HL-60 (cell line): ENCODE measurements around the gene C12orf56.
A peak's percentile ranks its signal among the peaks of the same experiment; 100 is the strongest.

ENCODE experiments used
- DNase-seq, 2 experiments: peaks; one replicate each; pipeline ENCODE4 v3.0.0-alpha.2; 2010 to 2020; ENCODE audit warnings: low read depth in 1 of 2, low spot score in 1 of 2
- H3K27ac ChIP-seq: fragments of 250-450 bp; sonication (Bioruptor Pico); replicated peaks from 2 replicates; pipeline ENCODE4 v1.5.1; 2020; ENCODE audit warnings: mild to moderate bottlenecking, moderate library complexity
- H3K27me3 ChIP-seq: fragments of 250-450 bp; sonication (Bioruptor Pico); 2 replicates; pipeline ENCODE4 v1.5.1; 2021; ENCODE audit warnings: mild to moderate bottlenecking, moderate library complexity; ENCODE audit not compliant: insufficient read depth, poor library complexity, severe bottlenecking
- H3K4me3 ChIP-seq: replicated peaks from 2 replicates; pipeline ENCODE4 v1.5.1; 2011; ENCODE audit warnings: mild to moderate bottlenecking, control low read depth, low read length; ENCODE audit not compliant: insufficient read depth
- GABPA ChIP-seq: IDR thresholded peaks from 2 replicates; pipeline ENCODE4 v1.6.1; 2012; ENCODE audit warnings: low read depth
- POLR2AphosphoS5 ChIP-seq: IDR thresholded peaks from 2 replicates; pipeline ENCODE4 v1.6.1; 2012; ENCODE audit warnings: low read depth
- SPI1 ChIP-seq: IDR thresholded peaks from 2 replicates; pipeline ENCODE4 v1.6.1; 2012; ENCODE audit warnings: low read depth, mild to moderate bottlenecking, borderline replicate concordance
- TF ChIP-seq, protein P1 (sequence below): IDR thresholded peaks from one replicate; pipeline ENCODE4 v1.5.1; 2011; ENCODE audit warnings: low read length, control low read depth, inconsistent platforms; ENCODE audit not compliant: insufficient read depth
- TF ChIP-seq, protein P2 (sequence below): IDR thresholded peaks from 2 replicates; pipeline ENCODE4 v1.6.1; 2012; ENCODE audit warnings: low read depth; ENCODE audit not compliant: insufficient replicate concordance

The C12orf56 gene

DNA sequence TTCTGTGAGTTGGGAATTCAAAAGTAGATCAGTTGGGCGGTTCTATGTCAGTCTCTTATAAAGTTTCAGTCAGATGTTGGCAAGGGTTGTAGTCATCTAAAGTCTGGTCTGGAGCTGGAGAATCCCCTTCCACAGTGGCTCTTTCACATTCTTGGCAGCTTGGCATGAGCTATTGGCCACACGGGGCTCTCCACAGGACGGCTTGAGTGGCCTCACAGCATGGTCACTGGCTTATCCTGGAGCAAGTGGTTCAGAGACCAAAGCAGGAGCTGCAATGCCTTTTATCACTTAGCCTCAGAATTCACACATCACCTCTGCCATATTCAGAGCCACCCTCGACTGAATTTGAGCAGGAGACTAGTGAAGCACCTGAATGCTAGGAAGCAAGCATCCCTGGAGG, 161.3 kb downstream of the C12orf56 start:
- Histone ChIP-seq H3K27ac (no peak overlapping the region), H3K4me3 (no peak overlapping the region), H3K27me3 (no peaks in the 10 kb centered on the region)
- no peak for DNase-seq
- no peak for TF ChIP-seq GABPA
- TF ChIP-seq, protein P1, sequence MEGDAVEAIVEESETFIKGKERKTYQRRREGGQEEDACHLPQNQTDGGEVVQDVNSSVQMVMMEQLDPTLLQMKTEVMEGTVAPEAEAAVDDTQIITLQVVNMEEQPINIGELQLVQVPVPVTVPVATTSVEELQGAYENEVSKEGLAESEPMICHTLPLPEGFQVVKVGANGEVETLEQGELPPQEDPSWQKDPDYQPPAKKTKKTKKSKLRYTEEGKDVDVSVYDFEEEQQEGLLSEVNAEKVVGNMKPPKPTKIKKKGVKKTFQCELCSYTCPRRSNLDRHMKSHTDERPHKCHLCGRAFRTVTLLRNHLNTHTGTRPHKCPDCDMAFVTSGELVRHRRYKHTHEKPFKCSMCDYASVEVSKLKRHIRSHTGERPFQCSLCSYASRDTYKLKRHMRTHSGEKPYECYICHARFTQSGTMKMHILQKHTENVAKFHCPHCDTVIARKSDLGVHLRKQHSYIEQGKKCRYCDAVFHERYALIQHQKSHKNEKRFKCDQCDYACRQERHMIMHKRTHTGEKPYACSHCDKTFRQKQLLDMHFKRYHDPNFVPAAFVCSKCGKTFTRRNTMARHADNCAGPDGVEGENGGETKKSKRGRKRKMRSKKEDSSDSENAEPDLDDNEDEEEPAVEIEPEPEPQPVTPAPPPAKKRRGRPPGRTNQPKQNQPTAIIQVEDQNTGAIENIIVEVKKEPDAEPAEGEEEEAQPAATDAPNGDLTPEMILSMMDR: no peak
- TF ChIP-seq, protein P2, sequence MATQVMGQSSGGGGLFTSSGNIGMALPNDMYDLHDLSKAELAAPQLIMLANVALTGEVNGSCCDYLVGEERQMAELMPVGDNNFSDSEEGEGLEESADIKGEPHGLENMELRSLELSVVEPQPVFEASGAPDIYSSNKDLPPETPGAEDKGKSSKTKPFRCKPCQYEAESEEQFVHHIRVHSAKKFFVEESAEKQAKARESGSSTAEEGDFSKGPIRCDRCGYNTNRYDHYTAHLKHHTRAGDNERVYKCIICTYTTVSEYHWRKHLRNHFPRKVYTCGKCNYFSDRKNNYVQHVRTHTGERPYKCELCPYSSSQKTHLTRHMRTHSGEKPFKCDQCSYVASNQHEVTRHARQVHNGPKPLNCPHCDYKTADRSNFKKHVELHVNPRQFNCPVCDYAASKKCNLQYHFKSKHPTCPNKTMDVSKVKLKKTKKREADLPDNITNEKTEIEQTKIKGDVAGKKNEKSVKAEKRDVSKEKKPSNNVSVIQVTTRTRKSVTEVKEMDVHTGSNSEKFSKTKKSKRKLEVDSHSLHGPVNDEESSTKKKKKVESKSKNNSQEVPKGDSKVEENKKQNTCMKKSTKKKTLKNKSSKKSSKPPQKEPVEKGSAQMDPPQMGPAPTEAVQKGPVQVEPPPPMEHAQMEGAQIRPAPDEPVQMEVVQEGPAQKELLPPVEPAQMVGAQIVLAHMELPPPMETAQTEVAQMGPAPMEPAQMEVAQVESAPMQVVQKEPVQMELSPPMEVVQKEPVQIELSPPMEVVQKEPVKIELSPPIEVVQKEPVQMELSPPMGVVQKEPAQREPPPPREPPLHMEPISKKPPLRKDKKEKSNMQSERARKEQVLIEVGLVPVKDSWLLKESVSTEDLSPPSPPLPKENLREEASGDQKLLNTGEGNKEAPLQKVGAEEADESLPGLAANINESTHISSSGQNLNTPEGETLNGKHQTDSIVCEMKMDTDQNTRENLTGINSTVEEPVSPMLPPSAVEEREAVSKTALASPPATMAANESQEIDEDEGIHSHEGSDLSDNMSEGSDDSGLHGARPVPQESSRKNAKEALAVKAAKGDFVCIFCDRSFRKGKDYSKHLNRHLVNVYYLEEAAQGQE: no peak
- TF ChIP-seq POLR2AphosphoS5: no peak
- no peak for TF ChIP-seq SPI1

DNA sequence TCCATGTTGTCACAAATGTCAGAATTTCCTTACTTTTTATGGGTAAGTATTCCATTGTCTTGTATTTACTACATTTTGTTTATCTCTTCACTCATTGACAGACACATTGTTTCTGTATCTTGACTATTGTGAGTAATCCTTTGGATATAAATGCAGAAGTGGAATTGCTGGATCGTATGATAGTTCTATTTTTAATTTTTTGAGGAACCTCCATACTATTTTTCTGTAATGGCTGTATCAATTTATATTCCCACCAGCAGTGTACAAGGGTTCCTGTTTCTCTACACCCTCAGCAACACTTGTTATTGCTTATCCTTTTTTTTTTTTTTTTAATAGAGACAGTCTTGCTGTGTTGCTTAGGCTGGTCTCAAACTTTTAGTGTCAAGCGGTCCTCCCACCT, 164.9 kb downstream of the C12orf56 start:
- no peak for TF ChIP-seq GABPA
- TF ChIP-seq, protein P2: no peak
- no peak for TF ChIP-seq POLR2AphosphoS5
- no peak for TF ChIP-seq SPI1
- TF ChIP-seq, protein P1: no peak
- Histone ChIP-seq H3K27me3 (no peaks in the 10 kb centered on the region), H3K4me3 (no peak overlapping the region), H3K27ac (no peak overlapping the region)
- DNase-seq: no peak

DNA sequence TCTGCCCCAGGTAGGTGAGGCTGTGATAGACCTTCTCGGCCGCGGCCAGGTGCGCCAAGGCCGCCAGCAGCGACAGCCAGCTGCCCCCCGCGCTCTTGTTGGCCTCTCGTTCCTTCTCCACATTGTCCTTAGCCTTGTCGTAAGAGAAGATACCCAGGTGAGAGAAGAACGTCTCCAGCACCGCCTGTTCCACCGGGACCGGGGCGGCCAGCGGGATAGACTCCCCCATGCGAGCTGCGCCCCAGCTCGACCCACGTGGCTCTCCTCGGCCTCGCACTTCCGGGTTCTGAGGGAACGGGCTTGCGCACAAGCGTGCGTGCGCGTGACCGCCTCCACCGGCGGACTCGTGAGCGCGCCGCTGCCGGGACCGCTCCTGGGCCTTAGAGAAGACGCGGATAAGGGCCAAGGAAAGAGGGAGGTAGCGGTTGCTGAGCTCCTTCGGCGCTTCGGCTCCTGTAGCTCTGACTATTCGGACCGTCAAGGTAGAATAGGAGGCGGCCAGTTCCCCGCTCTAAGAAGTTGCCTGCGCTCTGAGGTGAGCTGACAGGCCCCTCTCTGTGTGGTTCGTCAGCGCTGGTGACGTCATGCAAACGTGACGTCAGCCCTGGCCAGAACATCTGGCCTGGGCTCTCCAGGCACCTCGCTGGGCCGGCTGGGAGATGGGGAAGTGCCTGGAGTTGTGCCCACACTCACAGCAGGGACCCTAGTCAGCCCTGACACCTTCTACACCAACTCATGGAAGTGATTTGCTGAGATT, 168.4 kb downstream of the C12orf56 start, which contains the start of gene KICS2:
TSS of gene KICS2 (minus strand) at position 288 of the 757 bp plus-strand sequence. CDS start at position 229, 59 bp downstream.
- peak within 1 kb of the TSS; percentile 95 for H3K4me3 ChIP-seq
- no peaks in the 10 kb centered on the region for H3K27me3 ChIP-seq
- TF ChIP-seq GABPA (no peak), POLR2AphosphoS5 (peak; percentile 97), SPI1 (peak; percentile 12; the same call in 1 of the 2 replicates)
- TF ChIP-seq, protein P2: peak; percentile 66
- TF ChIP-seq, protein P1: no peak
- peak; percentile 86 to 92 for DNase-seq
- H3K27ac ChIP-seq: peak within 1 kb of the TSS; percentile 84
